HuH-7 (cell line): ENCODE results near the gene SDK2.
"Not testable (repeated sequence)": the region's sequence is repeated elsewhere in the genome, so short reads cannot be mapped to it uniquely, and the experiment has no call there.

ENCODE experiments used
- DNase-seq: peaks from one replicate; pipeline ENCODE4 v3.0.0; 2011; ENCODE audit warnings: low spot score

The SDK2 gene

GRCh38 chr17:73318427-73318813, 325.8 kb downstream of the SDK2 start:
- DNase-seq, result no peak

GRCh38 chr17:73317513-73318426, 326.5 kb downstream of the SDK2 start:
- no peak for DNase-seq

- no peak for DNase-seq
These were observed 327.2 kb downstream of the SDK2 start for GRCh38 chr17:73316919-73317505.

GRCh38 chr17:73315471-73315870, 328.8 kb downstream of the SDK2 start:
- no peak for DNase-seq

GRCh38 chr17:73313526-73314127, 330.6 kb downstream of the SDK2 start:
- DNase-seq, result no peak

- not testable (repeated sequence) for DNase-seq
These were observed 331.4 kb downstream of the SDK2 start for GRCh38 chr17:73312887-73313286.

- DNase-seq, result peak; percentile 92
These were observed 332.2 kb downstream of the SDK2 start, which contains the start of gene CDC42EP4 for GRCh38 chr17:73311781-73312641. TSS of gene CDC42EP4 (minus strand) at chr17:73312001. CDS start at chr17:73286500, 25,501 bp downstream.

- no peak for DNase-seq
These were observed 332.8 kb downstream of the SDK2 start for GRCh38 chr17:73311428-73311780.

GRCh38 chr17:73309727-73310596, 334.3 kb downstream of the SDK2 start:
- DNase-seq, result no peak

GRCh38 chr17:73308959-73309358, 335.3 kb downstream of the SDK2 start:
- not testable (repeated sequence) for DNase-seq

GRCh38 chr17:73308017-73308823, 336.0 kb downstream of the SDK2 start:
- DNase-seq, result peak; percentile 76

GRCh38 chr17:73307130-73307529, 337.1 kb downstream of the SDK2 start:
- no peak for DNase-seq

- DNase-seq, result no peak
These were observed 338.1 kb downstream of the SDK2 start for GRCh38 chr17:73305845-73306836.

- no peak for DNase-seq
These were observed 339.1 kb downstream of the SDK2 start for GRCh38 chr17:73304971-73305812.

GRCh38 chr17:73304438-73304837, 339.8 kb downstream of the SDK2 start:
- no peak for DNase-seq

- no peak for DNase-seq
These were observed 342.1 kb downstream of the SDK2 start for GRCh38 chr17:73302189-73302588.

- no peak for DNase-seq
These were observed 342.9 kb downstream of the SDK2 start for GRCh38 chr17:73301369-73301768.

GRCh38 chr17:73300392-73300791, 343.9 kb downstream of the SDK2 start:
- DNase-seq, result no peak
